GM12878 (cell line): Measurements from ENCODE around the gene SETD1B. TPM values are rescaled to one million over a fixed set of nuclear protein-coding genes. Genes with fewer than 3 reads are reported as not detected.

ENCODE experiments used
- CREB1 ChIP-seq: IDR thresholded peaks from 2 replicates; pipeline ENCODE4 v1.6.1; 2012; ENCODE audit warnings: low read depth, mild to moderate bottlenecking, inconsistent platforms
- CUX1 ChIP-seq: IDR thresholded peaks from 2 replicates; pipeline ENCODE4 v1.6.1; 2012; ENCODE audit warnings: improper control_type of control experiment, low read depth, low read length; ENCODE audit not compliant: insufficient replicate concordance
- E4F1 ChIP-seq: fragments of 450-650 bp; IDR thresholded peaks from 2 replicates; pipeline ENCODE4 v1.6.1; 2018; ENCODE audit warnings: borderline replicate concordance, mild to moderate bottlenecking; ENCODE audit not compliant: partially characterized antibody
- ELK1 ChIP-seq: IDR thresholded peaks from 2 replicates; pipeline ENCODE4 v1.6.1; 2012; ENCODE audit warnings: low read depth, low read length, improper control_type of control experiment
- GATAD2B ChIP-seq: fragments of 450-650 bp; conservative IDR thresholded peaks from 2 replicates; pipeline ENCODE4 v1.6.1; 2017; ENCODE audit warnings: low read depth, mild to moderate bottlenecking, moderate library complexity
- MLLT1 ChIP-seq: fragments of 450-650 bp; IDR thresholded peaks from 2 replicates; pipeline ENCODE4 v1.6.1; 2016; ENCODE audit warnings: mild to moderate bottlenecking
- MTA2 ChIP-seq: fragments of 450-650 bp; IDR thresholded peaks from 2 replicates; pipeline ENCODE4 v1.6.1; 2016; ENCODE audit warnings: low read depth, mild to moderate bottlenecking, moderate library complexity
- NFIC ChIP-seq: IDR thresholded peaks from 2 replicates; pipeline ENCODE4 v1.6.1; 2012; ENCODE audit warnings: low read depth, mild to moderate bottlenecking, inconsistent platforms, low read length, moderate library complexity
- NFYB ChIP-seq: IDR thresholded peaks from 2 replicates; pipeline ENCODE4 v1.6.1; 2011; ENCODE audit warnings: low read depth, mild to moderate bottlenecking, low read length, improper control_type of control experiment, moderate library complexity; ENCODE audit not compliant: insufficient read depth
- PAX8 ChIP-seq: fragments of 450-650 bp; IDR thresholded peaks from 2 replicates; pipeline ENCODE4 v1.6.1; 2017; ENCODE audit warnings: mild to moderate bottlenecking, moderate library complexity
- RB1 ChIP-seq: fragments of 450-650 bp; formaldehyde crosslinking; IDR thresholded peaks from 2 replicates; pipeline ENCODE4 v1.6.1; 2017; ENCODE audit warnings: mild to moderate bottlenecking, borderline replicate concordance
- SMAD1 ChIP-seq: fragments of 450-650 bp; IDR thresholded peaks from 2 replicates; pipeline ENCODE4 v1.6.1; 2018; ENCODE audit warnings: mild to moderate bottlenecking, low read depth; ENCODE audit not compliant: partially characterized antibody
- SP1 ChIP-seq: IDR thresholded peaks from one replicate; pipeline ENCODE4 v1.6.1; 2011; ENCODE audit warnings: low read depth, low read length
- USF1 ChIP-seq: IDR thresholded peaks from 2 replicates; pipeline ENCODE4 v1.6.1; 2011; ENCODE audit warnings: borderline replicate concordance, low read depth, mild to moderate bottlenecking, moderate library complexity, mixed read lengths, low read length; ENCODE audit not compliant: insufficient read depth; ENCODE audit errors: extremely low read length
- YY1 ChIP-seq: IDR thresholded peaks from 2 replicates; pipeline ENCODE4 v1.6.1; 2011; ENCODE audit warnings: low read depth, mild to moderate bottlenecking, low read length
- ZNF274 ChIP-seq: IDR thresholded peaks from one replicate; pipeline ENCODE4 v1.8.0; 2011; ENCODE audit not compliant: insufficient read length, insufficient read depth
- ZNF384 ChIP-seq: IDR thresholded peaks from 2 replicates; pipeline ENCODE4 v1.6.1; 2012; ENCODE audit warnings: low read depth, mild to moderate bottlenecking, low read length, improper control_type of control experiment, borderline replicate concordance
- polyA plus RNA-seq, 11 experiments: library from polyadenylated mRNA; depleted of rRNA in 4 of 11; unstranded in 6 of 11; stranded (reverse) in 5 of 11; fragments of >200 nt; fragmentation: Nextera tagmentation in 4 of 11; fragmentation: Illumina TruSeq in 1 of 11; extraction: Ambion mirVana in 4 of 11; extraction: Trizol in 1 of 11; gene quantifications; 1 replicate in 1 of 11; 2 replicates in 10 of 11; pipeline versions ENCODE4 v1.2.1 to v1.2.3, GENCODE V29; 2011 to 2016; ENCODE audit warnings: inconsistent platforms in 2 of 11, missing spikeins in 2 of 11, low read depth in 1 of 11
- total RNA-seq, 4 experiments: library from RNA; depleted of rRNA in 3 of 4; stranded (reverse); fragments of >200 nt in 3 of 4; fragmentation: Illumina TruSeq in 1 of 4; extraction: Trizol in 1 of 4; gene quantifications; 2 replicates each; pipeline versions ENCODE4 v1.2.1 to v1.2.3, GENCODE V29; 2013 to 2021

SETD1B gene
- total and polyA plus RNA-seq, 10 of the 15 experiments (the other 5 are each of a cell fraction or from before 2014, with no cell fraction given): 0.50 to 17.3 (median 1.6) TPM

- TF ChIP-seq E4F1: peak; percentile 16
- no peak for TF ChIP-seq SMAD1
- TF ChIP-seq PAX8: no peak
- no peak for TF ChIP-seq USF1
- TF ChIP-seq CUX1: no peak
- no peak for TF ChIP-seq ZNF384
- TF ChIP-seq NFYB: no peak
- TF ChIP-seq RB1: 0 out of 2 replicates have a peak, but pooled peaks have one; percentile 50
- no peak for TF ChIP-seq NFIC
- TF ChIP-seq SP1: no peak
- TF ChIP-seq ZNF274: no peak
- TF ChIP-seq CREB1: no peak
- TF ChIP-seq MLLT1: no peak
- no peak for TF ChIP-seq GATAD2B
- no peak for TF ChIP-seq MTA2
- TF ChIP-seq YY1: peak; percentile 71
- peak; percentile 49; the same call in 1 of the 2 replicates for TF ChIP-seq ELK1
Observed at GRCh38 chr12:121773011-121773777, 30.6 kb upstream of the SETD1B start (continued).
